GM12892 (cell line): ENCODE data around the gene DLX3.

Experiments used
- POLR2A ChIP-seq: IDR thresholded peaks from 2 replicates; pipeline ENCODE4 v1.6.1; 2011; ENCODE audit warnings: low read depth, low read length, control low read depth
- POLR2AphosphoS5 ChIP-seq: IDR thresholded peaks from 2 replicates; pipeline ENCODE4 v1.6.1; 2011; ENCODE audit warnings: low read depth, low read length, control low read depth
- TAF1 ChIP-seq: IDR thresholded peaks from 2 replicates; pipeline ENCODE4 v1.6.1; 2011; ENCODE audit warnings: low read depth, mild to moderate bottlenecking, control low read depth, low read length, borderline replicate concordance

DNA sequence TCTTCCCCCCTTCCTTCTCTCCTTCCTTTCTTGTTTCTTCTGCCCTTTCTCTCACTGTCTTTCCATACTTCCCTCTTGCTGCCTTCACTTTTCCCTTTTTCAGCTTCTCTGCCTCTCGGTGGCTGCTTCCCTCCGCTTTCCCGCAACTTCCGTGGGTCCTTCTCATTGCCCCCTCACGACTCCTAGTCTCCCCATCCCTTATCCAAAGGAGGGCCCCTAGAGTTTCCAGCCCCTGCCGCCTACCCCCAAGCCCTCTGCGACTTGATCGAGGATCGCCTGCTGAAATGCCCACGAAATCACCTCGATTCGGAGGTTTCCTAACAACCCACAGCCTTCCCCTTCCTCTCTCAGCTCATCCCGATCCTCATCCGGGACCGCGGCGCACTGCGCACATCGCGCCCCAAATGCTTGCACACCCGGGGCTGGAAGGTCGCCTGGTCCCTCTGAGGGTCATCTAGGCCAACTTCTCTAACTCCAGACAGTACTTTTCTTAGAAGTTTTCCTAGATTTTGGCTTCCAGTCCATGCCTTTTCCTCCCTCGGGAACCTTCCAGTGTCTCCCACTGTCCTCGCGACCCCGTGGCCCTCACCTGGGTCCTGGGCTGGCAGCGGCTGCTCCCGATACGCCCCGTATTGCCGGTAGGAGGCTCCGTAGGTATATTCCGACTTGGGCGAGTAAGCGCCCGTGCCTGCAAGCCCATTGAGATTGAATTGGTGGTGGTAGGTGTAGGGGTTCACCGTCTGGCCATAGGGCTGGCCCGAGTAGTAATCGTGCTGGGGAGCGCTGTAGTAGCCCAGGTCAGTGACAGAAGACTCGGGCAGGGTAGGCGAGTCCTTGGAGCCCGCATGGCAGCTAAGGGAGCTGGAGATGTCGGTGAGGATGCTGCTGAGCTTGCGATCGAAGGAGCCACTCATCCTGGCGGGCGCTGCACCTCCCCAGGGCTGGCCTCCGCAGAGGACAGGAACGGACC is 654 bp downstream of the DLX3 start:
- TF ChIP-seq POLR2A (no peak), TAF1 (no peak), POLR2AphosphoS5 (no peak)
